Measurements from ENCODE around the gene PLXNB1. TPM values are rescaled to one million over a fixed set of nuclear protein-coding genes. Genes with fewer than 3 reads are reported as not detected.

Gene PLXNB1
- total and polyA plus RNA-seq, 2 of the 13 experiments (the other 11 are each of a cell fraction or from before 2014, with no cell fraction given): 86.0 to 143 TPM

GRCh38 chr3:48434591-48435222, 4.8 kb upstream of the PLXNB1 start (continued):
- TF ChIP-seq ZBTB49 (CRISPR knock-in tag; IDR thresholded peaks at IDR 0.05; ENCODE audit: borderline replicate concordance): no peak
- TF ChIP-seq ZFY (CRISPR knock-in tag; IDR thresholded peaks at IDR 0.05): peak; percentile 13; the same call in 1 of the 2 replicates
- no peak for TF ChIP-seq MLXIP (CRISPR knock-in tag; IDR thresholded peaks at IDR 0.05; ENCODE audit: borderline replicate concordance)
- TF ChIP-seq ARID5B (CRISPR knock-in tag; IDR thresholded peaks at IDR 0.05): no peak
- no peak for TF ChIP-seq HOMEZ (CRISPR knock-in tag; IDR thresholded peaks at IDR 0.05; ENCODE audit: low read depth)
- TF ChIP-seq FOXA1 (IDR thresholded peaks at IDR 0.05): no peak
- no peak for TF ChIP-seq FOXA1 (CRISPR knock-in tag; IDR thresholded peaks at IDR 0.05)
- TF ChIP-seq ZNF101 (CRISPR knock-in tag; IDR thresholded peaks at IDR 0.05; ENCODE audit: borderline replicate concordance, low read depth): no peak
- peak; percentile 25; the same call in 1 of the 2 replicates for TF ChIP-seq RXRA (CRISPR knock-in tag; IDR thresholded peaks at IDR 0.05)
- TF ChIP-seq ARID2 (CRISPR knock-in tag; IDR thresholded peaks at IDR 0.05; ENCODE audit: borderline replicate concordance): no peak
- TF ChIP-seq KLF16 (CRISPR knock-in tag; IDR thresholded peaks at IDR 0.05): no peak
- no peak for TF ChIP-seq ZSCAN22 (CRISPR knock-in tag; IDR thresholded peaks at IDR 0.05)
- TF ChIP-seq STAT6 (CRISPR knock-in tag; IDR thresholded peaks at IDR 0.05; ENCODE audit: borderline replicate concordance): no peak
- no peak for TF ChIP-seq ARNTL (CRISPR knock-in tag; IDR thresholded peaks at IDR 0.05)

Measured in HepG2 (cell line).